Sigmoid colon (tissue), 4 donors: ENCODE data around the gene CPE.

Experiments
- CTCF ChIP-seq, 4 experiments: fragments of 450-650 bp in 3 of 4; fragments of 200-600 bp in 1 of 4; IDR thresholded peaks; one replicate each; pipeline ENCODE4 v1.5.1; 2016 to 2019; ENCODE audit warnings: antibody characterized with exemption in 4 of 4, mild to moderate bottlenecking in 3 of 4, moderate library complexity in 2 of 4
- EP300 ChIP-seq, 4 donors: sonication (generic); formaldehyde crosslinking; IDR thresholded peaks; one replicate each; pipeline ENCODE4 v1.6.1; 2017; ENCODE audit warnings: antibody characterized with exemption in 4 of 4
- POLR2A ChIP-seq, 2 donors: fragments of 450-650 bp; IDR thresholded peaks; one replicate each; pipeline ENCODE4 v1.6.1; 2016; ENCODE audit warnings: antibody characterized with exemption in 2 of 2, mild to moderate bottlenecking in 2 of 2, moderate library complexity in 2 of 2
- POLR2AphosphoS5 ChIP-seq, 4 donors: sonication (generic); formaldehyde crosslinking; IDR thresholded peaks; one replicate each; pipeline ENCODE4 v1.6.1; 2017; ENCODE audit warnings: antibody characterized with exemption in 4 of 4

DNA sequence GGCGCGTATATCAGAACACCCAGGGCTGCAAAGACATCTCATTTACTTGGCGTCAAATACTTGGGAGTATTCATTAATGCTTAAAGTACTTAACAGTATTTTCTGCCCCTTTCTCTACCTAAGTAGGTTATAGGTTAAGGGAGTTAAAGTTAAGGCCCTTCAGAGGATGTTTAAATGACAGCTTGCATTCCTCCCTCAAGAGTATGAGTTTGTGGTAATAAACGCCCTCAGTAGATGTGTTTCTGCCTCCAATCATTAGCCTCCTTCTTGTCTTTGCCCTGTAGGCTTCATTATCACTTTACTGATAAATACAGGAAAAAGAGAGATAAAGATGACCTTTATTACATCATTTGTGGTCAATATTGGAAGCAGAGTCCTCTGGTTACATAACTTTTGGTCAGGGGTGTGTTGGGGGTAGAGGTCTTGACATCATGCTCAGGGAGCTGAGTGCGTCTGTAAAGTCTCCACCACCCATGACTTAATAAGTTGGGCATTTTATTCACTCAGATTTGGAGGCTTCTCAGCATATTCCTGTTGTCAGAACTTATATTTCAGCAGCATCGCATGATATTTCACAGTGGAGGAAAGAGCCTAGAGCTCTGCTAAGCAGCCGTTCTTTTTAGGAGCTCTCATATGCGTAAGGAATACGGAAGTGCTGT is 145.9 kb downstream of the CPE start:
- TF ChIP-seq CTCF (IDR thresholded peaks at IDR 0.05) = no peak
- no peak for TF ChIP-seq EP300 (IDR thresholded peaks at IDR 0.05)
- no peak for TF ChIP-seq POLR2A (IDR thresholded peaks at IDR 0.05)
- TF ChIP-seq POLR2AphosphoS5 (IDR thresholded peaks at IDR 0.05) = no peak
